ENCODE data around the gene VIPR1.

DNA sequence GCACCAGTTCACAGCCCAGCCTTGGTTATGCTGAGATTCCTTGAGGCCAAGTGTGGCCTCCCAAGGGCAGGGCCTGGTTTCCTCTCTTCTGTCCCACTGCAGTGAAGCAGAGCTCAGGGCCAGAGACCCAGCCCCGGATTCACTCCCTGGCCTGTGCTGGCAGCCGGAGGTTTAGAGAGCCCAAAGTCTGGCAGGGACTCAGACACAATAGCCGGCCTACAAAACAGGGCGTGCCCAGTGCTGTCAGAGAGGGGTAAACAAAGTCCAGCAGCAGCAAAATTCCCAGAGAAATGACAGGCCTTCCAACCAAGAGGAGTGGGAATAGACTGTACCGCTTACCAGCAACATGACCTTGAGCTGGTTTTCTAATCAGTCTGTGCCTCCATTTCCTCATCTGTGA is 14.0 kb downstream of the VIPR1 start:
- no peak for TF ChIP-seq POLR2AphosphoS5 (IDR thresholded peaks at IDR 0.05; ENCODE audit: low read depth, low read length)
- TF ChIP-seq, protein P1, sequence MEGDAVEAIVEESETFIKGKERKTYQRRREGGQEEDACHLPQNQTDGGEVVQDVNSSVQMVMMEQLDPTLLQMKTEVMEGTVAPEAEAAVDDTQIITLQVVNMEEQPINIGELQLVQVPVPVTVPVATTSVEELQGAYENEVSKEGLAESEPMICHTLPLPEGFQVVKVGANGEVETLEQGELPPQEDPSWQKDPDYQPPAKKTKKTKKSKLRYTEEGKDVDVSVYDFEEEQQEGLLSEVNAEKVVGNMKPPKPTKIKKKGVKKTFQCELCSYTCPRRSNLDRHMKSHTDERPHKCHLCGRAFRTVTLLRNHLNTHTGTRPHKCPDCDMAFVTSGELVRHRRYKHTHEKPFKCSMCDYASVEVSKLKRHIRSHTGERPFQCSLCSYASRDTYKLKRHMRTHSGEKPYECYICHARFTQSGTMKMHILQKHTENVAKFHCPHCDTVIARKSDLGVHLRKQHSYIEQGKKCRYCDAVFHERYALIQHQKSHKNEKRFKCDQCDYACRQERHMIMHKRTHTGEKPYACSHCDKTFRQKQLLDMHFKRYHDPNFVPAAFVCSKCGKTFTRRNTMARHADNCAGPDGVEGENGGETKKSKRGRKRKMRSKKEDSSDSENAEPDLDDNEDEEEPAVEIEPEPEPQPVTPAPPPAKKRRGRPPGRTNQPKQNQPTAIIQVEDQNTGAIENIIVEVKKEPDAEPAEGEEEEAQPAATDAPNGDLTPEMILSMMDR (IDR thresholded peaks at IDR 0.05): no peak
- TF ChIP-seq, protein P2, sequence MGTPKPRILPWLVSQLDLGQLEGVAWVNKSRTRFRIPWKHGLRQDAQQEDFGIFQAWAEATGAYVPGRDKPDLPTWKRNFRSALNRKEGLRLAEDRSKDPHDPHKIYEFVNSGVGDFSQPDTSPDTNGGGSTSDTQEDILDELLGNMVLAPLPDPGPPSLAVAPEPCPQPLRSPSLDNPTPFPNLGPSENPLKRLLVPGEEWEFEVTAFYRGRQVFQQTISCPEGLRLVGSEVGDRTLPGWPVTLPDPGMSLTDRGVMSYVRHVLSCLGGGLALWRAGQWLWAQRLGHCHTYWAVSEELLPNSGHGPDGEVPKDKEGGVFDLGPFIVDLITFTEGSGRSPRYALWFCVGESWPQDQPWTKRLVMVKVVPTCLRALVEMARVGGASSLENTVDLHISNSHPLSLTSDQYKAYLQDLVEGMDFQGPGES (IDR thresholded peaks at IDR 0.05; ENCODE audit: low read depth, low read length): no peak

Measured in SK-N-SH (cell line).